ENCODE measurements around the gene FBXW7.

The FBXW7 gene

DNA sequence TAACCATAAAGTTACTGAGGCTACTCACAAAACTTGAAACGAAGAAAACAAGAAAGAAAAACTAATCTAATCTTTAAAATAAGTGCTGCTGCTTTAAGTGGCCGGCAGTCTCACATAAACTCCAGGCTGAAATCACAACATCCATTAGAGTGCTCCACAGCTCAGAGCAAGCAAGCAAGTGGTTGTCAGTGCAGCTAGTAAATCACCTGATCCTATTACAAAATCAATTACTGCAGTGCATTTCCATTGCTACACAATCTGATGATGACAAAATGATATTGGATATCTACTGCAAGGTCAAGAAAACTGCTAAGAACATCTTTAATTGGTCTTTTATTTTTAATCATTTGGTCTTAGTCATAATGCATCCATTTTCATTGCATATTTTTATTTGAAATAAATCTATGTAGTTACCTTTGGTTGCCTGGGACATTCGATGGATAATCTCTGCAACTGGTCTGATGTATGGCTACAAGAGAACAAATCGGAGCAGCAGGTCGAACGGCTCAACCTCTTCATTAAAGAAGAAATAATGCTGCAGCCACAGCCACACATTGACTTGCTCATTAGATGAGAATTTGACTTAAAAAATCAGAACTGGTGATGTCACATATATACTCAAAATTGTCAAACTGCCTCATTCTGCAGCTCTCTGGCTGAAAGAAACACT, 87.7 kb downstream of the FBXW7 start:
- DNase-seq (ENCODE audit: low read depth): no peak
- TF ChIP-seq, protein P1, sequence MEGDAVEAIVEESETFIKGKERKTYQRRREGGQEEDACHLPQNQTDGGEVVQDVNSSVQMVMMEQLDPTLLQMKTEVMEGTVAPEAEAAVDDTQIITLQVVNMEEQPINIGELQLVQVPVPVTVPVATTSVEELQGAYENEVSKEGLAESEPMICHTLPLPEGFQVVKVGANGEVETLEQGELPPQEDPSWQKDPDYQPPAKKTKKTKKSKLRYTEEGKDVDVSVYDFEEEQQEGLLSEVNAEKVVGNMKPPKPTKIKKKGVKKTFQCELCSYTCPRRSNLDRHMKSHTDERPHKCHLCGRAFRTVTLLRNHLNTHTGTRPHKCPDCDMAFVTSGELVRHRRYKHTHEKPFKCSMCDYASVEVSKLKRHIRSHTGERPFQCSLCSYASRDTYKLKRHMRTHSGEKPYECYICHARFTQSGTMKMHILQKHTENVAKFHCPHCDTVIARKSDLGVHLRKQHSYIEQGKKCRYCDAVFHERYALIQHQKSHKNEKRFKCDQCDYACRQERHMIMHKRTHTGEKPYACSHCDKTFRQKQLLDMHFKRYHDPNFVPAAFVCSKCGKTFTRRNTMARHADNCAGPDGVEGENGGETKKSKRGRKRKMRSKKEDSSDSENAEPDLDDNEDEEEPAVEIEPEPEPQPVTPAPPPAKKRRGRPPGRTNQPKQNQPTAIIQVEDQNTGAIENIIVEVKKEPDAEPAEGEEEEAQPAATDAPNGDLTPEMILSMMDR (IDR thresholded peaks at IDR 0.05; ENCODE audit: low read length, missing control alignments): no peak
- H3K4me3 ChIP-seq (replicated peaks; ENCODE audit: low read depth, low read length): no peak overlapping the region

DNA sequence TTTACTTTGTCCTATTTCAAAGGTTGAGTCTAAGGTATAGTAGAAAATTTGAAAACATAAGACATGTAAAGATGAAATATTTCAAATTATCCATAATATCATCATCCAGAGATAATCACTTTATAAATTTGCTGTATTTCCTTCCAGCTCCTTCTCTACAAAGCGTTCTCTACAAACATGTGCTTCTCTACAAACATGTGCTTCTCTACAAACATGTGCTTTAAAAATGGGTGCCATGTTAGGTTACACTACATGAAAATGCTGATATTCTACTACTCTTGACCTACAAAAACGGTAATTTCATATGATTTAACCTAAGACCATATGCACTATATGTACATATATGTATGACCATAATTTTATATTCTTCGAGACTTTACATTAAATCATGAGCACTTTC, 92.0 kb downstream of the FBXW7 start:
- no peak for DNase-seq (ENCODE audit: low read depth)
- TF ChIP-seq, protein P1 (IDR thresholded peaks at IDR 0.05; ENCODE audit: low read length, missing control alignments): no peak
- no peak overlapping the region for H3K4me3 ChIP-seq (replicated peaks; ENCODE audit: low read depth, low read length)

DNA sequence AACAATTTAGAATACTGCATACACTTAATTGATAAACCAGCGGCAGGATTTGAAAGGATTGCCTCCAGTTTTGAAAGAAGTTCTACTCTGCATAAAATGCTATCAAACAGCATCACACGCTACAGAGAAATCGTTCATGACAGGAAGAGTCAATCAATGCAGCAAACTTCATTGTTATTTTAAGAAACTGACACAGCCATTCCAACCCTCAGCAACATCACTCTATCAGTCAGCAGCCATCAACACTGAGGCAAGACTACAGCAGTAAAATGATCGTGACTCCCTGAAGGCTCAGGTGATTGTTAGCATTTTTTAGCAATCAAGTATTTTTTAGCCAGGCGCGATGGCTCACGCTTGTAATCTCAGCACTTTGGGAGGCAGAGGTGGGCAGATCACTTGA, 98.3 kb downstream of the FBXW7 start:
- DNase-seq (ENCODE audit: low read depth): no peak
- TF ChIP-seq, protein P1 (IDR thresholded peaks at IDR 0.05; ENCODE audit: low read length, missing control alignments): no peak
- H3K4me3 ChIP-seq (replicated peaks; ENCODE audit: low read depth, low read length): no peak overlapping the region

GRCh38 chr4:152436384-152436783, 99.5 kb downstream of the FBXW7 start:
- DNase-seq (ENCODE audit: low read depth): no peak
- no peak overlapping the region for H3K4me3 ChIP-seq (replicated peaks; ENCODE audit: low read depth, low read length)
- TF ChIP-seq, protein P1 (IDR thresholded peaks at IDR 0.05; ENCODE audit: low read length, missing control alignments): no peak

- DNase-seq (ENCODE audit: low read depth): no peak
- H3K4me3 ChIP-seq (replicated peaks; ENCODE audit: low read depth, low read length): no peak overlapping the region
- TF ChIP-seq, protein P1 (IDR thresholded peaks at IDR 0.05; ENCODE audit: low read length, missing control alignments): no peak
Observed at GRCh38 chr4:152434011-152434410, 101.9 kb downstream of the FBXW7 start.

- DNase-seq (ENCODE audit: low read depth): no peak
- TF ChIP-seq, protein P1 (IDR thresholded peaks at IDR 0.05; ENCODE audit: low read length, missing control alignments): no peak
- H3K4me3 ChIP-seq (replicated peaks; ENCODE audit: low read depth, low read length): no peak overlapping the region
Observed at GRCh38 chr4:152431784-152432183, 104.1 kb downstream of the FBXW7 start.

DNA sequence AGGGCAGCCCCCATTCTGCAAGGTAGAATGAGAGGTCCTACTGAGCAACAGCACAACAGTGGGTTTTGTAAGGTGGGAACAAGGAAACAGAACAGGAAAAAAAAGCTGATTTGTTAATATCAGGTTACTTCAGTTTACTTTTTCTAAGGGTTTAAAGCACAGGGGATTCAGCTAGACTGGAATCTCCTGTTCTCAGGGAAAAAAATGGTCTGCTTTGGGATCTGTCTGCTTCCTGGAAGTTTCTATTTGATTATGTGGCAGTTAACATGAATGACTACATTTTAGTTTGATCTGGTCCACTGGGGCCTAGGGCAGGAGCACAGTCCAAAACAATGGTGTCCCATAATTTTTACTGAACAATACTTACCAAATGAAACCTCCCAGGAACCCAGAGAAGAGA, 104.6 kb downstream of the FBXW7 start:
- TF ChIP-seq, protein P1 (IDR thresholded peaks at IDR 0.05; ENCODE audit: low read length, missing control alignments): no peak
- H3K4me3 ChIP-seq (replicated peaks; ENCODE audit: low read depth, low read length): no peak overlapping the region
- DNase-seq (ENCODE audit: low read depth): no peak

Measured in fibroblast of pulmonary artery (primary cell).